ENCODE measurements around the gene ZBED4. TPM values are rescaled to one million over a fixed set of nuclear protein-coding genes. Genes with fewer than 3 reads are reported as not detected.

The ZBED4 gene
- total and polyA plus RNA-seq, 12 donors: 2.1 to 8.6 (median 5.6) TPM

DNA sequence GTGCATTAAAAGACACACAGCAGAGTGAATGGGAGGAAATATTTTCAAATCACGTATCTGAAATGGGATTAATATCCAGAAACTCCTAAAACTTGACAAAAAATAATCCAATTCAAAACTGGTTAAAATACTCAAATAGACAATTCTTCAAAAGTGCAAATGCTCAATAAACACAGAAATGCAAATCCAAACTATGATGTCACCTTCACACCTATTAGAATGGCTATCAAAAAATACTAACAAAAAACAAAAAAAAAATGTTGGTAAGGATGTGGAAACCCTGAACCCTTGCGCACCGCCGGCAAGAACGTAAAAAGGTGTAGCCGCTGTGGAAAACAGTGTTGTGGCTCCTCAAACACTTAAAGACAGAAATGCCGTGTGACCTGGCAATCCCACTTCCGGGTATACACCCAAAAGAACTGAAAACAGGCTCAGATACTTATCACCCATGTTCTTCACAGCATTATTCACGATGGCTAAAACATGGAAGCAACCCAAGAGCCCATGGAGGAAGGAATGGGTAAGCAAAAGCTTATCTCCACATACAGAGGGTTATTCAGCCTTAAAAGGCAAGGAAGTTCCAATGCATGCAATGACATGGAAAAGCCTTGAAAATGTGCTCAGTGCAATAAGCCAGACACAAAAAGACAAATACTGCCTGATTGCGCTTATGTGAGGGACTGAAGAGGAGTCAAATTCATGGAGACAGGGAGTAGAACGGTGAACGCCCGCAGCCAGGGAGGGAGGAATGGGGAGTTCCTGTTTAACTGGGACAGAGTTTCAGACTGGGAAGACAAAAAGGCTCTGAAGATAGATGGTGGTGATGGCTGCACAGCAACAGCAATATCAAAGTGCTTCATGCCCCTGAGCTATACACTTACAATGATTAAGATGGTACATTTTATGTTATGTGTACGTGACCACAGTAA, 45.6 kb upstream of the ZBED4 start:
- H3K36me3 ChIP-seq (replicated peaks in 1 of 2): peaks cover 0 to 13% of the 10 kb centered on the region in 2 donors
- no peaks in the 10 kb centered on the region for H3K9me3 ChIP-seq (replicated peaks in 1 of 3)
- intact Hi-C loops (cut with DNase I): no loop called here
- no peak overlapping the region for H3K27ac ChIP-seq
- H3K4me3 ChIP-seq: no peak overlapping the region
- DNase-seq: no peak
- TF ChIP-seq POLR2A (IDR thresholded peaks at IDR 0.05): no peak
- TF ChIP-seq, protein P1, sequence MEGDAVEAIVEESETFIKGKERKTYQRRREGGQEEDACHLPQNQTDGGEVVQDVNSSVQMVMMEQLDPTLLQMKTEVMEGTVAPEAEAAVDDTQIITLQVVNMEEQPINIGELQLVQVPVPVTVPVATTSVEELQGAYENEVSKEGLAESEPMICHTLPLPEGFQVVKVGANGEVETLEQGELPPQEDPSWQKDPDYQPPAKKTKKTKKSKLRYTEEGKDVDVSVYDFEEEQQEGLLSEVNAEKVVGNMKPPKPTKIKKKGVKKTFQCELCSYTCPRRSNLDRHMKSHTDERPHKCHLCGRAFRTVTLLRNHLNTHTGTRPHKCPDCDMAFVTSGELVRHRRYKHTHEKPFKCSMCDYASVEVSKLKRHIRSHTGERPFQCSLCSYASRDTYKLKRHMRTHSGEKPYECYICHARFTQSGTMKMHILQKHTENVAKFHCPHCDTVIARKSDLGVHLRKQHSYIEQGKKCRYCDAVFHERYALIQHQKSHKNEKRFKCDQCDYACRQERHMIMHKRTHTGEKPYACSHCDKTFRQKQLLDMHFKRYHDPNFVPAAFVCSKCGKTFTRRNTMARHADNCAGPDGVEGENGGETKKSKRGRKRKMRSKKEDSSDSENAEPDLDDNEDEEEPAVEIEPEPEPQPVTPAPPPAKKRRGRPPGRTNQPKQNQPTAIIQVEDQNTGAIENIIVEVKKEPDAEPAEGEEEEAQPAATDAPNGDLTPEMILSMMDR (IDR thresholded peaks at IDR 0.05): no peak
- peaks cover 6 to 30% of the 10 kb centered on the region in 2 donors for H3K4me1 ChIP-seq (replicated peaks in 1 of 2)
- 74 to 83% (median 79%) methylated on average over 14 of the region's 14 CpGs for WGBS, 4 donors
- H3K27me3 ChIP-seq: no peaks in the 10 kb centered on the region

DNA sequence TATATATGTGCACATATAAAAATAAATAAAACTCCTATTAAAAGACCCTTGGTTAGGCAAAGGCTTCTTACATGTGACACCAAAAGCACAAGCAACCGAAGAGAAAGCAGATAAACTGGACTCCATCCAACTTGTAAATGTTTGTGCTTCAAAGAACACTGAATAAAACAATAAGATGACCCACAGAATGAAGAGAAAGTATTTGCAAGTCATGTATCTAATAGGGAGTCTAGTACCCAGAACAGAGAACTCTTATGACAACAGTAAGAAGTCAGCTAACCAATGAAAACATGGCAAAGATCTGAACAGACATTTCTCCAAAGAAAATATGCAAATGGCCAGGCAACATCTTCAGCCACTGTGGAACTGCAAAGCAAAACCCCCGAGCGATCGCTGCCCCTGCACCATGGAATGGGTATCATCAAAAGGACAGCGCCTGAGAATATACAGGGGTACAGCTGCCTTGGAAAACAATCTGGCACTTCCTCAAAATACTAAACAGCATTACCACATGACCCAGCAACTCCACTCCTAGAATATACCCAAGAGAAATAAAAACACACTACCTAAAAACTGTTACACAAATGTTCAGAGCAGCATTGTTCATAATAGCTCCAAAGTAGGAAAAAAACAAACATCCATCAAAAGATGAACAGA, 43.2 kb upstream of the ZBED4 start:
- 68 to 78% (median 72%) methylated on average over 5 of the region's 5 CpGs for WGBS, 4 donors
- Histone ChIP-seq H3K9me3 (replicated peaks in 1 of 3) (no peaks in the 10 kb centered on the region), H3K36me3 (replicated peaks in 1 of 2) (no peaks in the 10 kb centered on the region), H3K27ac (peak overlapping the region in 1 of 5 donors; percentile 26), H3K4me3 (no peak overlapping the region), H3K27me3 (no peaks in the 10 kb centered on the region), H3K4me1 (replicated peaks in 1 of 2) (peaks cover 7 to 30% of the 10 kb centered on the region in 2 donors)
- TF ChIP-seq POLR2A (IDR thresholded peaks at IDR 0.05): no peak
- TF ChIP-seq, protein P1 (IDR thresholded peaks at IDR 0.05): no peak
- no peak for DNase-seq
- intact Hi-C loops (cut with DNase I): no loop called here

DNA sequence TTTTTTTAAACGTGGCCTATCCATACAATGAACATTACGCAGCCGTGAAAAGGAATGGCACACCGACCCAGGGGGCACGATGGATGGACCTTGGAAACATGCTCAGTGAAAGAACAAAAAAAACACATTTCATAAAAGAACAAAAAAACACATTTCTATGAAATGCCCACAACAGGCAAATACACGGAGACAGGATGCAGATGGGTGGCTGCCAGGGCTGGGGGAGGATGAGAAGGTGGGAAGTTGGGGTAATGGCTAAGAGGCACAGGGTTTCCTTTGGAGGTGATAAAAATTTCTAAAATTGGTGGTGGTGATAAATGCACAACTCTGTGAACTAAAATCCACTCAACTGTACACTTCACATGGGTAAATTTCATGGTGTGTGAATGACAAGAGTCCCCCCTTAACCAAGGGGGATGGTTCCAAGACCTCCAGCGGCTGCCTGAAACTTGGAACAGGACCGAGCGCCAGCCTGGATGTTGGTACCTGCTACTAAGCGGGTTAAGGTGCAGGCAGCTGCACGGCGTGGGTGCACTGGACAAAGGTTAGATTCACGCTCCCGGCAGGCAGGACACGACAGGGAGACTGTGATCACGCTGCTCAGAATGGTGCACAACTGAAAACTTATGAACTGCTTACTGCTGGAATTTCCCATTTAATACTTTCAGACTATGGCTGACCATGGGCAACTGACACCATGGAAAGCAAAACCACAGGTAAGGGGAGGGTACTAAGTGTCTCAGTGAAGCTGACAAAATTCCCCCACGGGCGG, 42.4 kb upstream of the ZBED4 start:
- Histone ChIP-seq H3K4me3 (no peak overlapping the region), H3K4me1 (replicated peaks in 1 of 2) (peaks cover 7 to 36% of the 10 kb centered on the region in 2 donors), H3K27me3 (no peaks in the 10 kb centered on the region), H3K27ac (no peak overlapping the region), H3K9me3 (replicated peaks in 1 of 3) (no peaks in the 10 kb centered on the region), H3K36me3 (replicated peaks in 1 of 2) (peaks cover 0 to under 1% of the 10 kb centered on the region in 2 donors)
- WGBS, 4 donors: 73 to 83% (median 79%) methylated on average over 9 to 18 of the region's 18 CpGs
- DNase-seq: no peak
- intact Hi-C loops (cut with DNase I): no loop called here
- TF ChIP-seq, protein P1 (IDR thresholded peaks at IDR 0.05): no peak
- TF ChIP-seq POLR2A (IDR thresholded peaks at IDR 0.05): no peak

GRCh38 chr22:49812838-49813237, 40.8 kb upstream of the ZBED4 start:
- no peaks in the 10 kb centered on the region for H3K27me3 ChIP-seq
- 84 to 88% (median 85%) methylated on average over 6 to 11 of the region's 11 CpGs for WGBS, 4 donors
- H3K27ac ChIP-seq: peak overlapping the region in 1 of 5 donors; percentile 6
- intact Hi-C loops (cut with DNase I): no loop called here
- no peak overlapping the region for H3K4me3 ChIP-seq
- H3K9me3 ChIP-seq (replicated peaks in 1 of 3): no peaks in the 10 kb centered on the region
- peak; percentile 29 to 70 (median 58) for DNase-seq
- H3K4me1 ChIP-seq (replicated peaks in 1 of 2): peaks cover 7 to 43% of the 10 kb centered on the region in 2 donors
- TF ChIP-seq, protein P1 (IDR thresholded peaks at IDR 0.05): no peak
- no peak for TF ChIP-seq POLR2A (IDR thresholded peaks at IDR 0.05)
- H3K36me3 ChIP-seq (replicated peaks in 1 of 2): peaks cover 0 to 16% of the 10 kb centered on the region in 2 donors

All from adrenal gland (tissue), 12 donors.